T-helper 2 cell (primary cell): Measurements from ENCODE around the gene SLC66A1.

ENCODE experiments used
- DNase-seq, 5 experiments: peaks; one replicate each; pipeline versions ENCODE4 v3.0.0 to v3.0.0-alpha.2; 2012 to 2022

Gene SLC66A1

GRCh38 chr1:19343617-19344350 is 31.7 kb downstream of the SLC66A1 start:
- no peak for DNase-seq

- DNase-seq = peak in 4 of 5 experiments; percentile 9 to 33 (median 22)
Observed at GRCh38 chr1:19344372-19344810, 32.3 kb downstream of the SLC66A1 start.

GRCh38 chr1:19344831-19345230 is 32.7 kb downstream of the SLC66A1 start:
- no peak for DNase-seq

- no peak for DNase-seq
Observed at GRCh38 chr1:19345391-19345790, 33.3 kb downstream of the SLC66A1 start.

GRCh38 chr1:19346026-19346425 is 33.9 kb downstream of the SLC66A1 start:
- no peak for DNase-seq

- no peak for DNase-seq
Observed at GRCh38 chr1:19347533-19348172, 35.5 kb downstream of the SLC66A1 start.

- DNase-seq = no peak
Observed at GRCh38 chr1:19348441-19349198, 36.5 kb downstream of the SLC66A1 start.

- DNase-seq = no peak
Observed at GRCh38 chr1:19349999-19350398, 37.9 kb downstream of the SLC66A1 start.

- DNase-seq = no peak
Observed at GRCh38 chr1:19350566-19350965, 38.4 kb downstream of the SLC66A1 start.

- no peak for DNase-seq
Observed at GRCh38 chr1:19351873-19352272, 39.7 kb downstream of the SLC66A1 start.

GRCh38 chr1:19352839-19353238 is 40.7 kb downstream of the SLC66A1 start:
- DNase-seq = no peak

- no peak for DNase-seq
Observed at GRCh38 chr1:19353596-19353995, 41.5 kb downstream of the SLC66A1 start.

GRCh38 chr1:19354531-19354981 is 42.4 kb downstream of the SLC66A1 start:
- DNase-seq = no peak

- no peak for DNase-seq
Observed at GRCh38 chr1:19356266-19356665, 44.1 kb downstream of the SLC66A1 start.

- DNase-seq = no peak
Observed at GRCh38 chr1:19357299-19357986, 45.3 kb downstream of the SLC66A1 start.

GRCh38 chr1:19358710-19359109 is 46.6 kb downstream of the SLC66A1 start:
- DNase-seq = no peak

- DNase-seq = no peak
Observed at GRCh38 chr1:19359357-19359756, 47.2 kb downstream of the SLC66A1 start.

- peak in 1 of 5 experiments; percentile 72 for DNase-seq
Observed at GRCh38 chr1:19360016-19360415, 47.9 kb downstream of the SLC66A1 start.

GRCh38 chr1:19360432-19360831 is 48.3 kb downstream of the SLC66A1 start:
- no peak for DNase-seq

- DNase-seq = no peak
Observed at GRCh38 chr1:19360843-19361610, 48.9 kb downstream of the SLC66A1 start.

GRCh38 chr1:19361611-19362147 is 49.6 kb downstream of the SLC66A1 start:
- no peak for DNase-seq
